Stimulated activated CD8-positive, alpha-beta memory T cell treated with anti-CD3 and anti-CD28 coated beads, Interleukin-12 subunit alpha, Interleukin-12 subunit beta, amount 100 ng/mL, for 24 hours (primary cell): ENCODE data around the gene PTPN23.

Source experiments
- DNase-seq: peaks from one replicate; pipeline ENCODE4 v3.0.0-alpha.2; 2020; ENCODE audit errors: extremely low read depth

PTPN23 gene

DNA sequence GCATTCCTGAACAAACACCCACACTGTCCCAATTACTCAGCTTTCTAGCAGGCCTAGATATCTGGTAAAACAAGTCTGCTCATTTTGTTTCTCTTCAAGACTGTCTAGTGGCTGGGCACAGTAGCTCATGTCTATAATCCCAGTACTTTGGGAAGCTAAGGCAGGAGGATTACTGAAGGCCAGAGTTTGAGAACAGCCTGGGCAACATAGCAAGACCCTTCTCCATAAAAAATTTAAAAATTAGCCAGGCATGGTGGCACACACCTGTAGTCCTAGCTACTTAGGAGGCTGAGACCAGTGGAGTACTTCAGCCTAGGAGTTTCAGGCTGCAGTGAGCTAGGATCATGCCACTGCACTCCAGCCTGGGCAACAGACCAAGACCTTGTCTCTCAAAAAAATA, 6.2 kb upstream of the PTPN23 start:
- DNase-seq, result no peak

DNA sequence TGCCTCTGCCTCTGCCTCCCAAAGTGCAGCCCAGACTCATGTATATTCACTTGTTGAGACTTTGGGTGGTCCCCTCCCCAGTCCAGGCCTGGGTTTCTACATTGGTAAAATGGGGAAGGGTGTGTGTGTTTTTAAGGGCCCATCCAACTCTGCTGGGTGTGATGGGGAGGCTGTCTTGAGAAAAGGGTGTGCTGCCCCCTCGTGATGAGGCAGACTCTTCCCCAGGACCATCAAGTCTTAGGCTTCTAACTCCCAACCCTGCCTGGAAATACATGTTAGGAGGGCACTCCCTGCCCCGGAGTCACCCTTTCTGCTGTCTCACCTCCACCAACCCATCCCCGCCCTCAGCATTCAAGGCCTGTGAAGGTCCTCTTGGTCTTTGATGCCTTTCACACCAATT, 4.4 kb upstream of the PTPN23 start:
- DNase-seq, result no peak

GRCh38 chr3:47377186-47377585, 3.6 kb upstream of the PTPN23 start:
- DNase-seq, result no peak

DNA sequence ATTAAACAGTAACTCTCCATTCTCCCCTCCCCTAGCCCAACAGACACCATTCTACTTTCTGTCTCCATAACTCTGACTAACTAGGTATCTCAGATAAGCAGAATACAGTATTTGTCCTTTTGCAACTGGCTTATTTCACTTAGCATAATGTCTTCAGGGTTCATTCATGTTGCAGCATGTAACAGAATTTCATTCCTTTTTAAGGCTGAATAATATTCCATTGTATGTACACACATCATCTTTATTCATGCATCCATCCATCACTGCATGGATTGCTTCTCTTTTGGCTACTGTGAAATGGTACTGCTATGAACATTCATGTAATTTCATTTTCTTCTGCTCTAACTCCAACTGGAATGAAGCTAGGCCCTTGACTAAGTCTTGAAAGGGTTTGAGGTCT, 2.0 kb upstream of the PTPN23 start:
- DNase-seq, result no peak

DNA sequence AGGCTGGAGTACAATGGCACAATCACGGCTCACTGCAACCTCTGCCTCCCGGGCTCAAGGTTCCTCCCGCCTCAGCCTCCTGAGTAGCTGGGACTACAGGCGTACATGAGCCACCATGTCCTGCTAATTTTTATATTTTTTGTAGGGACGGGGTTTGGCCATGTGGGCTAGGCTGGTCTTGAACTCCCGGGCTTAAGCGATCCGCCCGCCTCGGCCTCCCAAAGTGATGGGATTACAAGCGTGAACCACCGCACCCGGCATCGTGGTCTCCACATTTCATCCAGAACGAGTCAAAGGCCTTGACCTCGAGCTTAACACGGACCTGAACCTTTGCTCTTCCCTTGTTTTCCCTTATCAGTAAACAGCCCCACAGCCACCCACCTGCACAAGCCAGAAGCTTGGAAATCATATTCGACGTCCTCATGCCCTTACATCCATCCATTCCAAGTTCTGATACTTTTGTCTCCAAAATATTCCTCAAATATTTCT, 1.4 kb upstream of the PTPN23 start:
- no peak for DNase-seq

- DNase-seq, result no peak
Measured at GRCh38 chr3:47380026-47380600, 708 bp upstream of the PTPN23 start.

DNA sequence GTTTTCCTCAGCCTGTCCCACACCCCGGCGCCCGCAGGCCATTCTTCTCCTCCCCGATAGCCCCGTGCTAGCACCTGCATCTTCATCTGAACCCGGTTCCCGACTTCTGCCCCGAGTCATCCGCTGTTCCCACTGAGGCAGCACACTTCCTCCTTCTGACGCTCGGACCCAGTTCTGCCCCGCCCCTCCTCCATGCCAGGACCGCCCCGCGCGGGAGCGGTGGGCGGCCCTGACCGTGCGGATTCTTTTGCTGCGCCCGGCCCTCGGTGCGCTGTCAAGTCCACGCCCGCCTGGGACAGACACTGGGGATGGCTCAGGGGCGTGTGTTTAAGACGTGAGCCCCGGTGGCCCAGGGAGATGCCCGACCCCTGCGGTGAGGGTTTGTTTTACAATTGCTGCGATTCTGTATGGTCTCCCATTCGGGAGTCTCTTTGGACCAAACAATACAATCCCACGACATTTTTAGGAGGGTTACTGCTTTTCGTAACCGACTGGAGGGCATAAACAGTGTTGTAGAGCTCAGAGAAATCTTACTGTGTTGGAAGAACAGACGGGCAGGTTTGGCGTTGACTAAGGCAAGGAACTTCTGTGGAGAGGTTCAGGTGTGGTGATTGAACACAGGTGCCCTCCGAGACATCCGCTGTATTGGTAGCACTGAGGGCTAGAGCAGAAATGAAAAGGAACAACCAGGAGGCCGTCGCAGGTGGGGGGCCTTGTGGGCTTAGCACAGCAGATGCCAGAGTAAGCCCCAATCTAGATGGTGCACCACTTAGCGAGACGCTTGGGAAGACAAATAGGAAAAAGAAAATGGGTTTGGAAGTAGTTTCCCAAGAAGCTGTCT, 716 bp downstream of the PTPN23 start:
- peak; percentile 58 for DNase-seq

GRCh38 chr3:47384425-47384824, 3.6 kb downstream of the PTPN23 start:
- DNase-seq, result no peak

DNA sequence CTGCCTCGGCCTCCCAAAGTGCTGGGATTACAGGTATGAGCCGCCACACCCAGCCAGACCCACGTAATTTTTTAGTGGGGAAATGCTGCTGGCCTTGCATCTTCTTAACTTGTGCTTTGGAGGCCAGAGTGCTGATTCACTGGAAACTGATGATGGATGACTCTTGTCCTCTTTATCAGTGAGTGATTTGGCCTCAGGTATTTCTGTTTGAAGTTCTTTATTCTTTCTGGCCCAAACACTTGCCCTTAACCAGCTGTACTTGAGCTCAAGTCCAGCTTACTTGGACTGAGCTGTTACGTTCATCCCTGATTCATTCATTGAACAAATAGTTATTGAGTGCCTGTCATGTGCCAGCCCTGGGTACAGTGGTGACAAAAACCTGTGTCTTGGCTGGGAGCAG, 4.2 kb downstream of the PTPN23 start:
- no peak for DNase-seq

- DNase-seq, result no peak
Measured at GRCh38 chr3:47385796-47386195, 5.0 kb downstream of the PTPN23 start.

GRCh38 chr3:47392933-47393332, 12.1 kb downstream of the PTPN23 start:
- DNase-seq, result no peak

GRCh38 chr3:47394140-47394870, 13.5 kb downstream of the PTPN23 start:
- no peak for DNase-seq

GRCh38 chr3:47394881-47395280, 14.1 kb downstream of the PTPN23 start:
- DNase-seq, result no peak

GRCh38 chr3:47398228-47398627, 17.4 kb downstream of the PTPN23 start:
- no peak for DNase-seq

- DNase-seq, result no peak
Measured at GRCh38 chr3:47399016-47399415, 18.2 kb downstream of the PTPN23 start.

- DNase-seq, result no peak
Measured at GRCh38 chr3:47399531-47400270, 18.9 kb downstream of the PTPN23 start.

DNA sequence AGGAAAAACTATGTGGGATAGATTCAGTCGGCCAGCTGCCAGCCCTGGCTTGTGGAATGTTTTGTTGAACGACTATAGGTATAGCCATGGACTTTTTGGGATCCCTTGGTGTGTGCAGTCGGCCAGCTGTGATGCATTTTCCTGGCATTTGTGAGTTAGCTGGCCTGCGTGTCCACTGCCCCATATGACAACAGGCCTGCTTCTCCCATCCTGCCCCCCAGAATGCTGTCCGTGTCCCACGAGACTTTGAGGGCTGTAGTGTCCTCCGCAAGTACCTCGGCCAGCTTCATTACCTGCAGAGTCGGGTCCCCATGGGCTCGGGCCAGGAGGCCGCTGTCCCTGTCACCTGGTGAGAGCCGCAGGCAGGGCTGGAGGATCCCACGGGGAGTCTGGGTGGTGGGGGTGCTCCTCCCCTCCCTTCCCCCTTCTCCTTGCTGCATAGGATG, 23.6 kb downstream of the PTPN23 start:
- DNase-seq, result no peak

- no peak for DNase-seq
Measured at GRCh38 chr3:47404955-47405790, 24.4 kb downstream of the PTPN23 start.

DNA sequence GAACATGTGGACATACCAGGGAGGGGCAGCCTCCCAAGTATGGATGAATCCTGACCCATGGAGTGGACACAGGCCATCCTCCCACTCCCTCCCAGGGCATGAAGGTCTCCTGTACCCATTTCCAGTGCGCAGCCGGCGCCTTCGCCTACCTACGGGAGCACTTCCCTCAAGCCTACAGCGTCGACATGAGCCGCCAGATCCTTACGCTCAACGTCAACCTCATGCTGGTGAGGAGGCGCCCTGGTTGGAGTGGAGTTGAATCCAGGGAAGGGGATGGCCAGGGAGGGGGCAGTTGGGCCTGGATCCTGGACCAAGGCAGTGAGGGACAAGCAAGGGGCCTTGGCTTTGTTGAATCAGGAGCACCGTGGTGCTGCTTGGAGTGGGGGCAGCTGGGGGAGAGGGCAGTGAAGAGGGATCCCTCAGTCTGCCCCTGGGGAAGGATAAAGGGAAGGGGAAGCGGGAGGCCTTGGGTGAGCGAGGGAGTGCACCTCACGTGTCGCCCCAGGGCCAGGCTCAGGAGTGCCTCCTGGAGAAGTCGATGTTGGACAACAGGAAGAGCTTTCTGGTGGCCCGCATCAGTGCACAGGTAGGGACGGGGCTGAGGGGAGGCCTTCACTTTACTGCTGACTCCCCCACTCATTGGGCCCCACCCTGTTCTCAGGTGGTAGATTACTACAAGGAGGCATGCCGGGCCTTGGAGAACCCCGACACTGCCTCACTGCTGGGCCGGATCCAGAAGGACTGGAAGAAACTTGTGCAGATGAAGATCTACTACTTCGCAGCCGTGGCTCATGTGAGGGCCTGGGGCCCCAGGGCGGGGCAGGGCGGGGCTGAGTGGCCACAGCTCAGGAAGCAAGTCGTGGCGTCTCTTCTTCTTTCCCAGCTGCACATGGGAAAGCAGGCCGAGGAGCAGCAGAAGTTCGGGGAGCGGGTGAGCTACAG, 25.3 kb downstream of the PTPN23 start:
- DNase-seq, result no peak

DNA sequence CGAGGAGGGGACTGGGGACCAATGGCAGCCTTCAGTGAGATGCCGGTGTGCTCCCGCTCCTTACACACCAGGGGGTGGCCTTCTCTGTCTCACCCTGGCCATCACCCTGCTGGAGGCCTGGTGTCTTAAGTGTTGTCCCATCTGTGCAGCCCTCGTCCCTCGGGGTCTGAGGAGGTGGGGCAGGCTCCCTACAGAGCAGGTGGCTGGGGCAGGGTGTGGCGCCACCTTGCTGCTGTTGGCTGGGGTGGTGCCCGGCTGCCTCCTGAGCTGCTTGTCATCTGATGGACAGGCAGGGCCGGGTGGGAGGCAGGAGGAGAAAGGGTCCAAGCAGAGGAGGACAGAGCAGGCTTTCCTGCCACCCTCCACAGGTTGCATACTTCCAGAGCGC, 25.9 kb downstream of the PTPN23 start:
- no peak for DNase-seq
